ENCODE data around the gene RNLS. TPM values are rescaled to one million over a fixed set of nuclear protein-coding genes. Genes with fewer than 3 reads are reported as not detected.
"Not testable (repeated sequence)": the region's sequence is repeated elsewhere in the genome, so short reads cannot be mapped to it uniquely, and the experiment has no call there.

RNLS gene
- total RNA-seq, 1 donor from 2014 or later: 24.7 TPM

DNA sequence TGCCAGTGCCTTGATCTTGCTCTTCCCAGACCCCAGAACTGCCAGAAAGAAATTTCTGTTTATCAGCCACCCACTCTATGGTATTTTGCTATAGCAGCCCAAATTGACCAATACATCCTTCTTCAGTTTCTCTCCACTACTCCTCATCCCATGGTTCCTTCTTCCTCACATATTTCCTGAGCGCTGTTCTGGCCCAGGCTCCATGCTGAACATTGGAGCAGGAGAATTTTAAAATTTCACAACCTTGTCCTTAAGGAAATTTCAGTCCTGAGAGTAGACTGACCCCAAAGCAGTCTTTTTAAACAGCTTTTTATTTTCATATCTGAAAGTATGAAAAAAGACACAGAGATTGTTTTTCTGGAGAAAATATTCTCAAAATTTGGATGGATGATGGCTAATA lies 297.1 kb downstream of the RNLS start:
- DNase-seq (ENCODE audit: low read depth): no peak
- TF ChIP-seq, protein P1, sequence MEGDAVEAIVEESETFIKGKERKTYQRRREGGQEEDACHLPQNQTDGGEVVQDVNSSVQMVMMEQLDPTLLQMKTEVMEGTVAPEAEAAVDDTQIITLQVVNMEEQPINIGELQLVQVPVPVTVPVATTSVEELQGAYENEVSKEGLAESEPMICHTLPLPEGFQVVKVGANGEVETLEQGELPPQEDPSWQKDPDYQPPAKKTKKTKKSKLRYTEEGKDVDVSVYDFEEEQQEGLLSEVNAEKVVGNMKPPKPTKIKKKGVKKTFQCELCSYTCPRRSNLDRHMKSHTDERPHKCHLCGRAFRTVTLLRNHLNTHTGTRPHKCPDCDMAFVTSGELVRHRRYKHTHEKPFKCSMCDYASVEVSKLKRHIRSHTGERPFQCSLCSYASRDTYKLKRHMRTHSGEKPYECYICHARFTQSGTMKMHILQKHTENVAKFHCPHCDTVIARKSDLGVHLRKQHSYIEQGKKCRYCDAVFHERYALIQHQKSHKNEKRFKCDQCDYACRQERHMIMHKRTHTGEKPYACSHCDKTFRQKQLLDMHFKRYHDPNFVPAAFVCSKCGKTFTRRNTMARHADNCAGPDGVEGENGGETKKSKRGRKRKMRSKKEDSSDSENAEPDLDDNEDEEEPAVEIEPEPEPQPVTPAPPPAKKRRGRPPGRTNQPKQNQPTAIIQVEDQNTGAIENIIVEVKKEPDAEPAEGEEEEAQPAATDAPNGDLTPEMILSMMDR (IDR thresholded peaks at IDR 0.05; ENCODE audit: insufficient read depth, low read length, poor library complexity, severe bottlenecking): no peak
- H3K36me3 ChIP-seq (ENCODE audit: control insufficient read depth, insufficient read depth, low read length): no peaks in the 10 kb centered on the region
- no peaks in the 10 kb centered on the region for H3K27me3 ChIP-seq (ENCODE audit: control insufficient read depth, insufficient read depth, low read length)
- H3K4me3 ChIP-seq (ENCODE audit: low read depth, low read length): no peak overlapping the region

- no peak overlapping the region for H3K4me3 ChIP-seq (ENCODE audit: low read depth, low read length)
- no peaks in the 10 kb centered on the region for H3K36me3 ChIP-seq (ENCODE audit: control insufficient read depth, insufficient read depth, low read length)
- DNase-seq (ENCODE audit: low read depth): peak; percentile 64
- TF ChIP-seq, protein P1 (IDR thresholded peaks at IDR 0.05; ENCODE audit: insufficient read depth, low read length, poor library complexity, severe bottlenecking): no peak
- H3K27me3 ChIP-seq (ENCODE audit: control insufficient read depth, insufficient read depth, low read length): no peaks in the 10 kb centered on the region
These were observed 301.3 kb downstream of the RNLS start for GRCh38 chr10:88281592-88282347.

GRCh38 chr10:88280518-88280917 lies 302.6 kb downstream of the RNLS start:
- no peak for DNase-seq (ENCODE audit: low read depth)
- TF ChIP-seq, protein P1 (IDR thresholded peaks at IDR 0.05; ENCODE audit: insufficient read depth, low read length, poor library complexity, severe bottlenecking): no peak
- no peaks in the 10 kb centered on the region for H3K27me3 ChIP-seq (ENCODE audit: control insufficient read depth, insufficient read depth, low read length)

DNA sequence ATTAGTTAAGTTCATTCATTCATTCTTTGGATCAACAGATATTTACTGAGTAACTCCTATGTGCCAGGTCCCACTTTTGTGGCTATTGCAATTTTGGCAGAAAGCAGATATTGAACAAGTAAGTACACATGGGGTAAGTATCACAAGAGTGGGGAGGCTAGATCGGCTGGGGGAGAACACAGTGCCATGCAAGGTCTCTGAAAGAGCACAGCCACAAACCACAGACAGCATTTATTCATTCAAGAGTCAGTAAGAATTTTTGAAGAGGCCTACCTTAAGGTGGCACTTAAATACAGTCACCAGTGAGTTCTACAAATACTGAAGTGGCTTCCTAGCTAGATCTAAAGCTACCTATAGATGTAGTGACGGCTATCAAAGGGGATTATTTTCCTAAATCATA lies 304.2 kb downstream of the RNLS start:
- Histone ChIP-seq H3K36me3 (ENCODE audit: control insufficient read depth, insufficient read depth, low read length) (no peaks in the 10 kb centered on the region), H3K27me3 (ENCODE audit: control insufficient read depth, insufficient read depth, low read length) (no peaks in the 10 kb centered on the region), H3K4me3 (ENCODE audit: low read depth, low read length) (no peak overlapping the region)
- TF ChIP-seq, protein P1 (IDR thresholded peaks at IDR 0.05; ENCODE audit: insufficient read depth, low read length, poor library complexity, severe bottlenecking): no peak
- no peak for DNase-seq (ENCODE audit: low read depth)

More at GRCh38 chr10:88280518-88280917, 302.6 kb downstream of the RNLS start:
- no peak overlapping the region for H3K4me3 ChIP-seq (ENCODE audit: low read depth, low read length)
- H3K36me3 ChIP-seq (ENCODE audit: control insufficient read depth, insufficient read depth, low read length): no peaks in the 10 kb centered on the region

DNA sequence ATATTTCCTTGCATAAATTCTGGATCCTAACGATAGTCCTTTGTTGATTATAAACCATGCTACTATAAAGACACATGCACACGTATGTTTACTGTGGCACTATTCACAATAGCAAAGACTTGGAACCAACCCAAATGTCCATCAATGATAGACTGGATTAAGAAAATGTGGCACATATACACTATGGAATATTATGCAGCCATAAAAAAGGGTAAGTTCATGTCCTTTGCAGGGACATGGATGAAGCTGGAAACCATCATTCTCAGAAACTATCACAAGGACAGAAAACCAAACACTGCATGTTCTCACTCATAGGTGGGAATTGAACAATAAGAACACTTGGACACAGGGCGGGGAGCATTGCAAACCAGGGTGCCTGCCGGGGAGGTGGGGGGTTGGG lies 306.2 kb downstream of the RNLS start:
- H3K27me3 ChIP-seq (ENCODE audit: control insufficient read depth, insufficient read depth, low read length); H3K4me3 ChIP-seq (ENCODE audit: low read depth, low read length); DNase-seq (ENCODE audit: low read depth); H3K36me3 ChIP-seq (ENCODE audit: control insufficient read depth, insufficient read depth, low read length): not testable (repeated sequence)

- TF ChIP-seq, protein P1 (IDR thresholded peaks at IDR 0.05; ENCODE audit: insufficient read depth, low read length, poor library complexity, severe bottlenecking): no peak
- Histone ChIP-seq H3K36me3 (ENCODE audit: control insufficient read depth, insufficient read depth, low read length) (no peaks in the 10 kb centered on the region), H3K4me3 (ENCODE audit: low read depth, low read length) (no peak overlapping the region), H3K27me3 (ENCODE audit: control insufficient read depth, insufficient read depth, low read length) (no peaks in the 10 kb centered on the region)
- no peak for DNase-seq (ENCODE audit: low read depth)
These were observed 308.8 kb downstream of the RNLS start for GRCh38 chr10:88274286-88274685.
